T-helper 22 cell (primary cell): ENCODE data around the gene CCDC174.
A peak's percentile ranks its signal among the peaks of the same experiment; 100 is the strongest.
"Not testable (repeated sequence)": the region's sequence is repeated elsewhere in the genome, so short reads cannot be mapped to it uniquely, and the experiment has no call there.

Experiments
- DNase-seq: peaks from one replicate; pipeline ENCODE4 v3.0.0-alpha.2; 2020; ENCODE audit warnings: low read depth

Gene CCDC174

DNA sequence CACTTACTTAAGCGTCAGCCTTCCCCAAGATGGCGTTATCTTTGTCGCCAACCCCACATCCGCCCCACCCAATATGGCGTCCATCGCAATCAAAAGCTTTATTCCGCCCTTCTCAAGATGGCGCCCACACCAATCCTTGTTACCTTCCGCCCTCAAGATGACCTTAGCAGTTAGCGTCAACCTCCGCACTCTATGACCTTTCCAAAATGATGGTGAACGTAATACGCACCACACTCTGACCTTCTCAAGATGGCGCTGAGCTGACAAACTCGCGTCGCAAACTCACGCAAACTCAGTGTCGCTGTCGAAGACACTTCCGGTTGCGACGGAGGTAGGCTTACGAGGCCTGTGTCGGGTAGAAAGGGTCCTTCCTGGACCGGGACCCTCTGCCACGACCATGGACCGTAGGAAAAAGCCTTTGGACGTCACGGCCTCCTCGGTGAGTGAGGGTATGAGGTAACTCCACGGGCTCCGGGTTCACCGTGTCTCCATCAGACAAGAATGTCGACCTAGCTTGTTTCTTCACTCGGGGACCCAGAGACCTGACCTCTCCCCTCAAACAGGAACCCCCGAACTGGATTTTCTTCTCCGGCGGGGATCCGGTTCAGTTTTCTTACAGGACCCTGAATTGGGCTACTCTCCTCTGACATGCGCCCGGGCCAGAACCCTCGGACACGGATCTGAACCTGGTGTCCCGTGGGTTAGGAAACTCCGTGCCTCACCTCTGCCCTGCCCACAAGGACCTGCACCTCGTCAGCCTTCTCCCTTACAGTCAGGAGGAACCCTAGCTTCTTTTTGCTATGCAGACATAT is at the start of gene CCDC174:
Gene CCDC174 (plus strand): TSS at position 323 of the 812 bp plus-strand sequence. CDS start 75 bp downstream, at position 398.
- DNase-seq, result peak; percentile 91

DNA sequence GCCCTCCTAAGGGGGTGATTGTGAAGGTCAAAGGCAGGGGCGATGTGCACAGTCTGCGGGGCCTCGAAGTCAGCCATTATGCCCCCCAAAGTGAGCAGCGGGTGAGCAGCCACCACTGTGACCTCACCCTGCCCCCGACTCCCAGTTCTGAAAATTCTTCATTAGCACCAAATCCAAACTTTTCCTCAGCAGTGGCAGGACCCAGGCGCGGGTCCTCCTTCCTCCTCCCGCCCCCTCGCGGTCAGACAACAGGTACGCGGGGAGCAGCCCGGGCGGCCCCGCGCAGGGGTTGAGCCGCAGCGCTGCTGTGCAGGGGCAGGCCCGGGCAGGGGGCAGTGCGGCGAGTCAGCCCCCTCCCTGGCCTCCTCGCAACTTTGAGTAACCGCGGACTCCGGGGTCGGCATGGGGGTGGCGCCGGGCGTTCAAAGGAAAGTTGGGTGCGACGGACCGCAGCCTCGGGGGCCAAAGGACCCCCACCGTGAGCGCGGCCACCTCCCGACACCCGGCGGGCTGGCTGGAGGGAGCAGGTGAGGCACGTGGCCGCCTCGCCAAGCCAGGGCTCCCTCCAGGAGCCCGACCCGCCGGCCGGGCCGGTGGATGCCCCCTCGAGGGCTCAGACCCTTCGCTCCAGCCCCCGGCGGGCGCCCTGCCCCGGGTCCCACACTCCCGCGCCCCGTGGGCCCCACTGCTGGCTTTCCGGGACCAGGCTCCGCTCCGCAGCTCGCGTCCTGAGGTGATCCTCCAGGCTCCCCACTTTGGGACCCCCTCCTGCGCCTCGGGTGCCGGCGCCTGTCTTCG is 49.4 kb upstream of the CCDC174 start:
- no peak for DNase-seq

DNA sequence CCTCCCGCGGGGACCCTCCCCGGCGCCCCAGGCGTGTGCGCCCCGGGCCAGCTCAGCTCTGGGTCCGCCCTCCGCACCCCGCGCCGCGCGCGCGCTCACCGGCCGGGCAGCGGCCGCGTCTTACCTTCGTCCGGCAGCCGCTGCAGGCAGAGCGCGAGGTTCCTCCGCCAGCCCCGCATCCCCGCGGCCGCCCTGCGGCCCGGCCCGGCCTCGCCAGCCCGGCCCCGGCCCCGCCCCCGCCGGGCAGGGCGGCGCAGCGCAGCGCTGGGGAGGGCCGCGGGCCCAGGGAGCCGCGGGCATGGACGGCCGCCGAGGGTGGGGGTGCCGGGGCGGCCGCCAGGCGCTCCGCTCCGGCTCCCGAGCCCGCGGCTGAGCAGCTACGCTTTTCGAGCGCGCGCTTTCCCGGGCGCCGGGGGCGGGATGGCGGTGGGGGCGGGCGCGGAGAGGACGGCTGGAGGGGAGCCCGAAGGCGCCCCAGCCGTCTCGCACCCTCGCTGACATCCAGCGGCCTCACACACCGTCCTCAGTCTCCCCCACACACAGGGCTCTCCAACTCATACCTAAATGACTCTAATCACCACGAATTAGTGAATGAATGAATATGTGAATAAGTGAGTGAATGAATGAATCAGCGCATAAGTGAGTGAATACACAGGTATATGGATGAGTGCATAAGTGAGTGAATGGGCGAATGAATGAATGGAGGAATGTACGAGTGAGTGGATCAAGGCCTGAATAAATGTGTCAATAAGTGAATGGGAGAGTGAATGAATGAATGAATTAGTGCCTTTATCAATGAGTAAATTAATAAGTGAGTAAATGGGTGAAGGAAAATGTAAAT is 48.5 kb upstream of the CCDC174 start:
- no peak for DNase-seq

DNA sequence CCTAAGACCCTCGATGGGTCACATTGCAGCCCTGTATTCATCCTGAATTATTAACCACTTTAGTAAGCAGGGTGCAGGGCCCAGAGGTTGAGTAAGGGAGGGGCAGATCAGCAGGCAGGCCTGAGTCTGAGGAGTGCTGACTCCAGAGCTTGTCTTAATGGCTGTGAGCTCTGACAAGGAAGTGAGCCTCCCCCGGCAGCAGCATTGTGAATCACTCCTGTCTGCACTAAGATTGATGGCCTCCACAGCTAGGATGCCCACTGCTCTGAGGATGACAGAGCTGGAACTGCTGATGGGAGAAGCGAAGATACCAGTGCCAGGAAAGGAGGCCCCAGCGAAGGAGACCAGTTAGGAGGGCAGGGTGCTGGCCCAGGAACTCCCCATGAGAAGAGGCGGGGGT is 46.5 kb upstream of the CCDC174 start:
- no peak for DNase-seq

DNA sequence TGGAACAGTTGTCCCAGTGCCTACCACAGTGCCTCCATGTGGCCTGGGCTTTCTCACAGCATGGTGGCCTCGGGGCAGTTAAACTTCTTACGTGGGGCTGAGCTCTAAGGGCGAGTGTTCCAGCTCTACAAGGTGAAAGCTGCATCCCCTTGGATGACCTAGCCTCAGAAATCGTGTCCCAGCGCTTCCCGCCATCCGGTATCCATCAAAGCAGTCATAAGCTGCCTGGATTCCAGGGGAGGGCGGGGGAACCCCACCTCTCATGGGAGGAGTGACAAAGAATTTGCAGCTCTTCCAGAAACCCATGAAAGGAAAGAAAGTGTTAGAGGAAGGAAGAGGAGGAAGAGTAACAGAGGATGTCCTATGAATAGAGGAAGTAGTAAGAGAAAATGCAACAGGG is 45.8 kb upstream of the CCDC174 start:
- DNase-seq, result no peak

DNA sequence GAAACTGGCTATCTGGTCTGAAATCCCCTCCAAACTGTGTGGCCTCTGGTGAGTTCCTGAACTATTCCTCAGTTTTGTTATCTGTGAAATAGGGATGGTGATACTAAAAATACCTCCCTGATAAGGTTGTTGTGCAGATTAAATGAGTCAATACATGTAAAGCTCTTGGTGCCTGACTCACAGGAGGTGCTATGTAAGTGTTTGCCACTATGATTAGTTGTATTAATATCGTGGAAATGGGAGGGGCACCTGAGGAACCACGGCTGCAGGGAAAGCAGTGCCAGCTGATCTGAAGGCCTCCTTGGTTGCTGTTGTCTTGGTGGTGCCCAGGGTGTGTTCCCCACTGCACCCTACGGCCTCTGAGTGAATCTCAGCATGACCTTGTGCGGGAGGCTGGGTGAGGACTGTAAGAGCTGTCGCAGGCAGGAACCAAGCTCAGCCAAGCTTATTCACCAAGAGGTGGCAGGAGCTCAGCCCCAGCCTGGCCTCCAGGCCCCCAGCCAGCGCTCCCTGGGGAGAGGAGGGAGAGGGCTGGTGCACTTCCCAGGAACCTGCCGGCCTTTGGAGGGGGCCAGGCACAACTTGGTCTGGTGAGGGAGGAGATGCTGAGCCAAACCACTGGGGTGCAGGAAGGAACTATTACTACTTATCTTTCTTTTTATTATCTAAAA is 44.8 kb upstream of the CCDC174 start:
- DNase-seq, result no peak

DNA sequence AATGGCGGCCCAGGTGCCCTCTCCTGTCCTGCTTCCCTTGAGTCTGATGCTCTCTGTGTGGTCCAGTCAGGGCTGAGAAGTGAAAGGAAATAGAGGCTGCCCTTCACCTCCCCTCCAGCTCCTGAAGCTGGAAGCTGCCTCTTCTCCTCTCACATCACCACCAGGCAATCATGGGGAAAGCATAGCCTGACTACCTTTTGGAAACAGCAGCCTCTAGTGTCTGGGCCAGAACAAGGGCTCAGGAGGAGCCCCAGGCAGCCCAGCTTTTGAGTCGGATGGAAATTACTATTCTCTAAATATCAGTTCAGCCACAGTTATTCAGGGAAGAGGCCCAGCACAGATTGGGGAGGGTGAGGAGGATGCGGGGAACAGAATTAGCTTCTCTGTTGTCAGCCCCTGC is 43.3 kb upstream of the CCDC174 start:
- DNase-seq, result no peak

DNA sequence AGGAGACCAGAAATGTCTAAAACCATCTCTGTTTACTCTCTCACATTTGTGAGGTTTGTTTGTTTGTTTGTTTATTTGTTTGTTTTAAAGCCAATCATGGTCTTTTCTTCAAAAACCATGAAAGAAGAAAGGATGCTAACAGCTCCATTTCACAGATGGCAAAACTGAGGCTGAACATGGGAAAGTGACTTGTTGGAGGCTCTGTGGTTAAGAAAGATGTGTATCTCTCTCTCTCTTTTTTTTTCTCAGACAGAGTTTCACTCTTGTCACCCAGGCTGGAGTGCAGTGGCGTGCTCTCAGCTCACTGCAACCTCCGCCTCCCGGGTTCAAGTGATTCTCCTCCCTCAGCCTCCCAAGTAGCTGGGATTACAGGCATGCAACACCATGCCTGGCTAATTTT is 42.5 kb upstream of the CCDC174 start:
- DNase-seq, result not testable (repeated sequence)

DNA sequence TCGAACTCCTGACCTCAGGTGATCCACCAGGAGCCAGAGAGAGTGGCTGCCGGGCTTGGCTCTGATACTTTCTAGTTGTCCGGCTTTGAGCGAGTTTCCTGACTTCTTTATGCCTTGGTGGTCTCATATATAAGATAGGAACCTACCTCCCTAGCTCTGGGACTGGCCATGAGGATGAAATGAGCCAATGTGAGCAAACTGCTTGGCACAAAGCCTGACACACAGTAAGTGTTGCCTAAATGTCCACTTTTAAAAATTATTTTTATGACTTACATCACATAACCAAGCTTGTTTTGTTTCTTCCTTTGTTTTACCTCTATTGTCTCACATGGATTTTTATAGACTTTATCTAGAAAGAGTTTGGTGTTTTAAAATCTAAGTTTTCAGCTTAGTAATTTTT is 42.1 kb upstream of the CCDC174 start:
- no peak for DNase-seq

DNA sequence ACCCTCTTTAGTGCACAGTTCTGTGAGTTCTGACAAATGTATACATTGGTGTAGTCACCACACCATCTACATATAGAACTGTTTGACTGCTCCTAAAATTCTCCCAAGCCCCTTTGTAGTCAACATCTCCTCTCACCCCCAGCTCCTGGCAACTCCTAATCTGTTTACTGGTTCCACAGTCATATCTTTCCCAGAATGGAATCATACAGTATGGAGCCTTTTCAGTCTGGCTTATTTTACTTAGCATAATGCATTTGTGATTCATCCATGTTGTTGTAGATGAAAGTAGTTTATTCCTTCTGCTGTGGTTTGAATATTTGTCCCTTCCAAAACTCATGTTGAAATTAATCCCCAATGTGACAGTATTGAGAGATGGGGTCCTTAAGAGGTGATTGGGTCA is 41.6 kb upstream of the CCDC174 start:
- DNase-seq, result no peak

DNA sequence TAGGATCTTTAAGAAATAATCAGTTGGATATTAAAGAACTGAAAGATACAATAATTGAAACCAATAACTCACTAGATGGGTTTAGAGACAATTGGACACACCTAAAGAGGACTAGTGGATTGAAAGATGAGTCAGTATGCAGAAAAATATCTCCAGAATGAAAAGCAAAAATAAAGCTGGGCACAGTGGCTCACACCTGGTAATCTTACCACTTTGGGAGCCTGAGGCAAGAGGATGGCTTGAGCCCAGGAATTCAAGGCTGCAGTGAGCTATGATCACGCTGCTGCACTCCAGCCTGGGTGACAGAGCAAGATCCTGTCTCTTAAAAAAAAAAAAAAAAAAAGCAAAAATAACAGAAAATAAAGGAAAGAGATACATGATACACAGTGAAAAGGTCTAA is 37.4 kb upstream of the CCDC174 start:
- DNase-seq, result no peak

DNA sequence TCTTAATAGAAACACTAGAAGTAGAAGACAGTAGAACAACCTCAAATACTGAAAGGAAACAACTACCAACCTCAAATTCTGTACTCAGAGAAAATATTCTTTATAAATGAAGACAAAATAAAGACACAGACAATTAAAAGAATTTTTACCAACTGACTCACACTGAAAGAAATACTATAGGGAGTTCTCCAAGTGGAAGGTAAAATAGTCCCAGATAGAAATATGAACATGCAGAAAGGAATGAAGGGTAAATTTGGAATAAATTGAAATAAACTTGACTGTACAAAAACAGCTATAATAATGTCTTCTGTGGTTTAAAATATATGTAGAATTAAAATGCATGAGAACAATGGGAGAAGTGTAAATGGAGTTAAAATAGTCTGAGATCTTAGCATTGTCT is 36.7 kb upstream of the CCDC174 start:
- no peak for DNase-seq

DNA sequence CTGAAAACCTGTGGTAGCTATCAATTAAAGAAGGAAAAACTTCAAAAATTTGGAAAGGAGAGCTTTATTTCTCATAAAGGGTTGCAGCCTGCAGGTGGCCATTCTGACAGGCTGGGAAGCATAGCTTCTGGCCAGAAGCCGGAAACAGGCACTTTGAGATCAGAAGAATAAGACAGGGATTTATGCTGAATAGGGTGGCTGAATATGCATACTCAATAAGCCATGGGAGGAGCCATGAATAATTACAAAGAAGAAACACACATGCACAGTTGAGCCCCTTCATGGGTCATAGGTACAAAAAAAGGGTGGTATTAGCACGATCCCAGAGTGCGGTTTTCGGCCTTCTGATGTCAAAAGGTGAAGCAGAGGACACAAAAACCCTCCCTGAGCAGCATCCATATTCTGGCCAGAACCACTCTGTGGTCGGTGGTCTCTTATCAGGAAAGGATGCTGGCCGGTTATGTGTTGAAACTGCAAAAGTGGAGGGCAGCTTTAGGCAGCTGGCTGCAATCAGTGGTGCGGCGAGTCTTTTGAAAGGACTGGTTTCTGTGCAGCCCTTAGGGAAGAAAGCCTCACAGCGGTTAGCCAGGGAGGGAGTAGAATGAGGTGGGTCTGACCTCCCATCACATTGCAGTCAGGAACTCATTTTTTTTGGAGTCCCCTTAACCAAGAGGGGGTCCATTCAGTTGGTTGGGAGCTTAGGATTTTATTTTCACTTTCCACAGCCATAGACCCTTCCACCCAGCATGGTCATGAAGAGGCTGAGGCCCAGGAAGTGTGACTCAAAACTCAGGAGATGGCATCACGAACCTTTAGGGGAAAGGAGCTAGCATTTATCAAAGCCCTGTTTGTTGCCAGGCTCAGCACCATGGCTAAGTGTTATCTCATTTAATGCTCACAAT is 34.7 kb upstream of the CCDC174 start:
- DNase-seq, result no peak

DNA sequence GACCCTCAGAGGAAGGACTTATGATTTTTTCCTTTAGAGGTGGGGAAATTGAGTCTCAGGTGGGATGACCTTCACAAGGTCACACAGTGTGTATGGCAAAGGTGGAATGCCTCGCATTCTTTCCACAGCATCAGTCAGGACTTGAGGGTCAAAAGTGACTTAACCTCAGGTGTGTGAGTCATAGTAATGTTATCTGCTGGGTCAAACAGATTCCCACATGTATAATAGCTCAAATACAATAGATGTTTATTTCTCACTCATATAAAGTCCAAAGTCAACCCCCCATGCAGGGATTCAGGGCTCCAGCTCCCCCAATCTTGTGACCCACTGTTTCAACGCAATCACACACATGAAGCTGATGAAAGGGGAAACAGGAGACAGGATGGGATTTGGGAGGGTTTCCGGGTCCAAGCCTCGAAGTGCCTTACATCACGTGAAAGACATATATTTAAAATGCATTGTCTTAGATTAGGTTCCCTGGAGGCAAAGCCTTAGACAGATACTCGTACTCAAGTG is 34.0 kb upstream of the CCDC174 start:
- no peak for DNase-seq

DNA sequence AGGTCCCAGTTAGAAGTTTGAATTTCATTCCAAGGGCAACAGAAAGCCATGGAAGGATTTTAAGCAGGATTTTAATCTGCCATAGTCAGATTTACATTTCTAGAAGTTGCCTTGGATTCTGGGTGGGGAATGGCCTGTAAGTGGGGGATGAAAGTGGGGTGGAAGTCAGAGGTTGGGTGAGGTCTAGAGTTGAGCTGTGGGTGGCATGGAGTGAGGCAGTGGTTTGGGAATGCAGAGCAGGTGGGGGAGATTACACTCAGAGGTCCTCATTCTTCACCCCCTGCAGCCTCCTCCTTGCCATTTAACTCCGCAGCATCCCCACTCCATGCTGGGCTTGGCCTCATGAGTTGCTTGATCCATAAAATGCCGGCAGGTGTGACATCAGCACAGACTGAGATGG is 32.0 kb upstream of the CCDC174 start:
- DNase-seq, result no peak

DNA sequence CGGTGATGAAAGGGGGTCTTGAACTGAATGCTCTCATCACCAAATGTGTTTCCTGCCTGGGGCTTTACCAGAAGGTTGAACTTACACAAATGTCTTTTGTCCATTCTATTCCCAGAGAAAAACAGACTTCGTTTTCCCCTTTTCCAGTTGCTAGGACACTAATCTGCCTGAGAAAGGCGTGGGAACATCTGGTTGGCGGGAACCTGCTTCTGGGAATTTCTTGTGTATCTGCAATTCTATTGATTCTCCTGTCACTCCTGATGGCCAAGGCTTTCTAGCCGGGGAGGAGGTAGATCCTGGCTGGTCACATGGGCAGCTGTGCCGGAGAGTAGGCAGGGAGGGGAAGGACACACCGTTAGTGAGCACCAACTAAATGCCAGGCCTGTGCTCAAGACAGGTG is 31.1 kb upstream of the CCDC174 start:
- DNase-seq, result no peak

DNA sequence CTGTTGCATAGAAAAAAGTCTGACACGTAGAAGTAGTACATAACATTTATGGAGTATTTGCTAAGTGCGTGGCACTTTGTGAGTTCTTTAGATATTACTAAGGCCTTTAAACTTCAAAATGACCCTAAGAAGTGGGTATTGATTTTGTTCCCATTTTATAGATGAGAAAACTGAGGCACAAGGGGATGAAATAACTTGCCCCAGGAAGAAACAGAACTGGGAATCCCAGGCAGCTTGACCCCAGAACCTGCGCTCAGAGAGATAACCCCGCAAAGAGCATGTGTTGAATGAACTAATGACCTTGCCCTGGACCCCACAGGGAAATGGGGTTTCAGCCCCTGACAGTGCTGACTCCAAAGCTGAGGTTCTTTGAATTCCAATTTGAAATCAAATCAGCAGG is 30.5 kb upstream of the CCDC174 start:
- DNase-seq, result no peak

DNA sequence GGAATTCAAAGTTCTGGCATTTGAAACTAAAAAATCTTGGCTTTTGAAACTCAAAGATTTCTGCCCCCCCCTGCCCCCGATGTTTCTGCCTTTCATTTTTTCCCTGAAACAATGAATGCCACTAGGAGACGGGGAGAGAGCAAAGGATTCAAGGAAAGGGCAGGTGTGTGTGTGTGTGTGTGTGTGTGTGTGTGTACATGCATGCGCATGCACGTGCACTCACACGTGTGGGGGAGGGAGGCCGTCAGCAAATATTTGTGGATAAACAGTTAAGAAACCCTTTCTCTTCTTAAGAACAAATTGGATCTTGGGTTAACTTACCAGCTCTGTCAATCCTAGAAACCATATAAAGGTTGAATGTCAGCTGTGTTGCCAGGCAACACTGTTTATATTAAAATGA is 29.2 kb upstream of the CCDC174 start:
- DNase-seq, result no peak

DNA sequence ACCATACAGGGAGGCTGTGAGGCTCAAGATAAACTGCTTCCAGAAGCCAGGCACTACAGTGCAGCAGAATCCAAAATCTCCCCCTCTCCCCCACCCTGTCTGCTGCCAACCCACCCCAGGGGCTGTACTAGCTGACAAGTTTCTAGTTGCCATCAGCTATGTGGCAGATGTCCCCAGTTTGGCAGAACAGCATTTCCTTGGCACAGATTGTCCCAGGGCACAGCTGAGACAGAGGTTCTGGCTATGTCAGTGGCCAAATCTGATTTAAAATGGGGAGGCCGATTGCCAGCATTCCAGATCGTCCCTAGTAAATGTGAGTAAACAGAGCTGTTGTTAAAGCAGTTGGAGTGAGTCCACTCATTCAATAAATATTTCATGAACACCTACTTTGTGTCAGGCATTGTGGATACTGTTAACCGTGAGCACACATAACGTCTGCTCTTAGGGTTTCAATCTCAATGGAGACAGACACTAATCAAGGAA is 28.0 kb upstream of the CCDC174 start:
- DNase-seq, result no peak

DNA sequence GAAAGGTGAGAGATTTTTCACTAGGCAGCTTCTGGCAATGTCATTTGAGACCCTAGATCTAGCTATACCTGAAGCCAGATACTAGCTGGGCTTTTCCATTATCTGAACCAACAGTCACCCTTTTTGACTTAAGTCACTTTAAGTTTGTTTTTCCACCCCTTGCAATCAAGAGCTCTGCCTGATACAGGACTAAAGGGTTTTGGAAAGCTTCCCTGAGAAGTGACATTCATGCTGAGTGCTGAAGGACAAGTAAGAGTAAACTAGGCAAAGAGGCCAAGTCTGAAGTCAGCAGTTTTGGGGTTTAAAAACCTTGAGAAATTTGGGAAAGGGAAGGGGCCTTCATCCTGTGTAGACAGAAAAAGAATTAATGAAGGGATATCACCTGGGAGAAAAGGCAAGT is 27.1 kb upstream of the CCDC174 start:
- DNase-seq, result no peak

DNA sequence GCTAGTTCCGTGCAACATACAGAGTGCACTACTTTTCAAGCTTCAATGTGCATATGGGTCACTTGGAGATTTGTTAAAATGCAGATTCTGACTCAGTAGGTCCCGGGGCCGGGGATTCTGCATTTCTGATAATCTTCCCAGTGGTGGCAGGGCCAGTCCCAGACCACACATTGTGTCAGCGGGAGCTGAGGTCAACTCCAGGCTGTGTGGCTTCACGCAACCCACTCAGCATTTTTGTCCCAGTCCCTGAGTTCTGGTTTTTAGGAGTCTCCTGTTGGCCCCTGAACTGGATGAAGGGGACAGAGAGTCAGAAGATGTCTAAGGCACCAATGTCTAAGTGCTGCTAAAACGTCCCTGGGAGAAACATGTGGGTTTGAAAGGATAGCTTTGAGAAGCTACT is 26.1 kb upstream of the CCDC174 start:
- DNase-seq, result no peak
